Measurements from ENCODE around the gene KPNA3. TPM values are rescaled to one million over a fixed set of nuclear protein-coding genes. Genes with fewer than 3 reads are reported as not detected.

The KPNA3 gene
- polyA plus RNA-seq, 1 donor from 2014 or later: 41.7 TPM

GRCh38 chr13:49786401-49787008, 6.0 kb downstream of the KPNA3 start:
- Histone ChIP-seq H3K9ac (ENCODE audit: low read length) (no peak overlapping the region), H3K9me2 (ENCODE audit: insufficient read depth, low read length) (no peaks in the 10 kb centered on the region), H2AFZ (ENCODE audit: low read depth, low read length) (no peak overlapping the region), H3K36me3 (ENCODE audit: insufficient read depth, low read length) (peaks cover 4% of the 10 kb centered on the region), H3K4me3 (ENCODE audit: low read length) (no peak overlapping the region), H3K79me2 (replicated peaks; ENCODE audit: insufficient read depth, low read length) (peaks cover 95% of the 10 kb centered on the region), H3K4me2 (ENCODE audit: low read length) (no peak overlapping the region), H3K9me3 (ENCODE audit: low read length) (no peaks in the 10 kb centered on the region), H3K27ac (ENCODE audit: low read length) (no peak overlapping the region), H4K20me1 (ENCODE audit: insufficient read depth) (no peaks in the 10 kb centered on the region), H3F3A (ENCODE audit: insufficient read depth, low read length, poor library complexity, severe bottlenecking) (peaks cover 3% of the 10 kb centered on the region), H3K27me3 (ENCODE audit: insufficient read depth, low read depth, low read length) (no peaks in the 10 kb centered on the region)
- no peak for TF ChIP-seq EP300 (conservative IDR thresholded peaks at IDR 0.05; ENCODE audit: poor library complexity, severe bottlenecking)
- no peak for TF ChIP-seq TAF1 (IDR thresholded peaks at IDR 0.05; ENCODE audit: low read depth)
- TF ChIP-seq EZH2 (IDR thresholded peaks at IDR 0.05; ENCODE audit: borderline replicate concordance, insufficient read depth, low read length, poor library complexity, severe bottlenecking): no peak
- TF ChIP-seq RAD21 (conservative IDR thresholded peaks at IDR 0.05): no peak
- TF ChIP-seq MXI1 (conservative IDR thresholded peaks at IDR 0.05; ENCODE audit: poor library complexity, severe bottlenecking): no peak
- no peak for TF ChIP-seq CTCF (IDR thresholded peaks at IDR 0.05; ENCODE audit: poor library complexity, severe bottlenecking)
- TF ChIP-seq POLR2AphosphoS5 (IDR thresholded peaks at IDR 0.05): no peak
- no peak for TF ChIP-seq SMC3 (conservative IDR thresholded peaks at IDR 0.05; ENCODE audit: poor library complexity)
- TF ChIP-seq REST (IDR thresholded peaks at IDR 0.05; ENCODE audit: borderline replicate concordance): no peak

GRCh38 chr13:49784886-49785570, 7.5 kb downstream of the KPNA3 start:
- H3K27ac ChIP-seq (ENCODE audit: low read length): no peak overlapping the region
- H3K9me3 ChIP-seq (ENCODE audit: low read length): no peaks in the 10 kb centered on the region
- no peak overlapping the region for H3K4me2 ChIP-seq (ENCODE audit: low read length)
- peaks cover 3% of the 10 kb centered on the region for H3K36me3 ChIP-seq (ENCODE audit: insufficient read depth, low read length)
- H3K27me3 ChIP-seq (ENCODE audit: insufficient read depth, low read depth, low read length): no peaks in the 10 kb centered on the region
- H4K20me1 ChIP-seq (ENCODE audit: insufficient read depth): no peaks in the 10 kb centered on the region
- no peaks in the 10 kb centered on the region for H3K9me2 ChIP-seq (ENCODE audit: insufficient read depth, low read length)
- peaks cover 91% of the 10 kb centered on the region for H3K79me2 ChIP-seq (replicated peaks; ENCODE audit: insufficient read depth, low read length)
- TF ChIP-seq TAF1 (IDR thresholded peaks at IDR 0.05; ENCODE audit: low read depth): no peak
- TF ChIP-seq MXI1 (conservative IDR thresholded peaks at IDR 0.05; ENCODE audit: poor library complexity, severe bottlenecking): no peak
- TF ChIP-seq CTCF (IDR thresholded peaks at IDR 0.05; ENCODE audit: poor library complexity, severe bottlenecking): no peak
- TF ChIP-seq EP300 (conservative IDR thresholded peaks at IDR 0.05; ENCODE audit: poor library complexity, severe bottlenecking): no peak
- TF ChIP-seq POLR2AphosphoS5 (IDR thresholded peaks at IDR 0.05): no peak
- no peak for TF ChIP-seq RAD21 (conservative IDR thresholded peaks at IDR 0.05)
- TF ChIP-seq REST (IDR thresholded peaks at IDR 0.05; ENCODE audit: borderline replicate concordance): no peak
- no peak for TF ChIP-seq EZH2 (IDR thresholded peaks at IDR 0.05; ENCODE audit: borderline replicate concordance, insufficient read depth, low read length, poor library complexity, severe bottlenecking)
- no peak for TF ChIP-seq SMC3 (conservative IDR thresholded peaks at IDR 0.05; ENCODE audit: poor library complexity)
- H3K9ac ChIP-seq (ENCODE audit: low read length): no peak overlapping the region
- no peak overlapping the region for H2AFZ ChIP-seq (ENCODE audit: low read depth, low read length)
- H3K4me3 ChIP-seq (ENCODE audit: low read length): no peak overlapping the region
- peaks cover 3% of the 10 kb centered on the region for H3F3A ChIP-seq (ENCODE audit: insufficient read depth, low read length, poor library complexity, severe bottlenecking)
